H9 (cell line): Measurements from ENCODE around the gene ARL8A. TPM values are rescaled to one million over a fixed set of nuclear protein-coding genes. Genes with fewer than 3 reads are reported as not detected.

Experiments used
- DNase-seq: peaks from one replicate; pipeline ENCODE4 v3.0.0-alpha.2; 2017
- H2AFZ ChIP-seq: one replicate; pipeline ENCODE4 v1.6.1; 2013; ENCODE audit warnings: mild to moderate bottlenecking, low read length, control low read depth, moderate library complexity
- H2AK5ac ChIP-seq: 2 replicates; pipeline ENCODE4 v1.6.1; 2013; ENCODE audit warnings: low read length, control low read depth, mixed read lengths; ENCODE audit not compliant: insufficient read length
- H2BK120ac ChIP-seq: one replicate; pipeline ENCODE4 v1.6.1; 2013; ENCODE audit warnings: low read depth, mild to moderate bottlenecking, low read length, control low read depth, inconsistent platforms; ENCODE audit not compliant: poor library complexity, severe bottlenecking
- H2BK12ac ChIP-seq: 2 replicates; pipeline ENCODE4 v1.6.1; 2013; ENCODE audit warnings: low read length, control low read depth, mixed read lengths, low read depth; ENCODE audit not compliant: insufficient read length
- H2BK15ac ChIP-seq: 2 replicates; pipeline ENCODE4 v1.6.1; 2013; ENCODE audit warnings: low read depth, low read length, control low read depth
- H2BK20ac ChIP-seq: one replicate; pipeline ENCODE4 v1.6.1; 2013; ENCODE audit warnings: low read depth, mild to moderate bottlenecking, low read length, control low read depth, inconsistent platforms; ENCODE audit not compliant: poor library complexity, severe bottlenecking
- H2BK5ac ChIP-seq: 2 replicates; pipeline ENCODE4 v1.6.1; 2013; ENCODE audit warnings: low read length, control low read depth, mixed read lengths; ENCODE audit not compliant: insufficient read length
- H3K14ac ChIP-seq: 2 replicates; pipeline ENCODE4 v1.6.1; 2013; ENCODE audit warnings: low read length, control low read depth; ENCODE audit not compliant: insufficient read depth
- H3K18ac ChIP-seq: 2 replicates; pipeline ENCODE4 v1.6.1; 2013; ENCODE audit warnings: low read depth, mild to moderate bottlenecking, mixed read lengths, low read length, control low read depth; ENCODE audit not compliant: insufficient read length
- H3K23ac ChIP-seq: 2 replicates; pipeline ENCODE4 v1.6.1; 2013; ENCODE audit warnings: low read length, control low read depth, mixed read lengths, low read depth; ENCODE audit not compliant: insufficient read length
- H3K23me2 ChIP-seq: 2 replicates; pipeline ENCODE4 v1.6.1; 2013; ENCODE audit warnings: low read depth, mild to moderate bottlenecking, mixed read lengths, low read length, control low read depth; ENCODE audit not compliant: insufficient read length, poor library complexity, severe bottlenecking
- H3K27ac ChIP-seq: 2 replicates; pipeline ENCODE4 v1.5.1; 2013; ENCODE audit warnings: low read length, control low read depth, mixed read lengths, low read depth; ENCODE audit not compliant: insufficient read length
- H3K27me3 ChIP-seq: 2 replicates; pipeline ENCODE4 v1.6.1; 2013; ENCODE audit warnings: low read length, control low read depth, inconsistent platforms; ENCODE audit not compliant: insufficient read depth
- H3K4ac ChIP-seq: 2 replicates; pipeline ENCODE4 v1.6.1; 2013; ENCODE audit warnings: low read depth, mild to moderate bottlenecking, control low read depth, inconsistent platforms, low read length, moderate library complexity
- H3K4me1 ChIP-seq: 2 replicates; pipeline ENCODE4 v1.6.1; 2013; ENCODE audit warnings: low read length, control low read depth, inconsistent platforms; ENCODE audit not compliant: insufficient read depth
- H3K4me2 ChIP-seq: 2 replicates; pipeline ENCODE4 v1.6.1; 2013; ENCODE audit warnings: low read length, control low read depth, mixed read lengths; ENCODE audit not compliant: insufficient read length, insufficient read depth
- H3K56ac ChIP-seq: 2 replicates; pipeline ENCODE4 v1.6.1; 2013; ENCODE audit warnings: low read depth, mild to moderate bottlenecking, mixed read lengths, low read length, control low read depth; ENCODE audit not compliant: insufficient read length
- H3K79me1 ChIP-seq: 2 replicates; pipeline ENCODE4 v1.6.1; 2013; ENCODE audit warnings: low read depth, mild to moderate bottlenecking, moderate library complexity, low read length, control low read depth, inconsistent platforms; ENCODE audit not compliant: insufficient read depth, poor library complexity, severe bottlenecking
- H3K79me2 ChIP-seq: 2 replicates; pipeline ENCODE4 v1.6.1; 2013; ENCODE audit warnings: low read length, control low read depth, inconsistent platforms; ENCODE audit not compliant: insufficient read depth
- H3K9ac ChIP-seq: 2 replicates; pipeline ENCODE4 v1.6.1; 2013; ENCODE audit warnings: low read length, control low read depth, mixed read lengths; ENCODE audit not compliant: insufficient read length; ENCODE audit errors: extremely low read depth
- H3K9me3 ChIP-seq: one replicate; pipeline ENCODE4 v1.6.1; 2013; ENCODE audit warnings: low read depth, low read length, inconsistent platforms; ENCODE audit not compliant: control insufficient read depth
- H3T11ph ChIP-seq: one replicate; pipeline ENCODE4 v1.6.1; 2013; ENCODE audit warnings: mild to moderate bottlenecking, low read length, control low read depth, inconsistent platforms
- H4K20me1 ChIP-seq: one replicate; pipeline ENCODE4 v1.6.1; 2013; ENCODE audit not compliant: control insufficient read depth, insufficient read length, insufficient read depth
- H4K5ac ChIP-seq: 2 replicates; pipeline ENCODE4 v1.6.1; 2013; ENCODE audit warnings: low read depth, mild to moderate bottlenecking, mixed read lengths, low read length, control low read depth; ENCODE audit not compliant: insufficient read length
- H4K8ac ChIP-seq: replicated peaks from 2 replicates; pipeline ENCODE4 v1.6.1; 2013; ENCODE audit warnings: low read length, control low read depth, mixed read lengths, low read depth; ENCODE audit not compliant: insufficient read length
- H4K91ac ChIP-seq: 2 replicates; pipeline ENCODE4 v1.6.1; 2013; ENCODE audit warnings: low read depth, mild to moderate bottlenecking, moderate library complexity, mixed read lengths, low read length, control low read depth; ENCODE audit not compliant: insufficient read length
- H3K27ac Mint-ChIP-seq, 3 experiments: 2 replicates in 2 of 3; 3 replicates in 1 of 3; pipeline ENCODE4 v1.8.0; 2020 to 2021; ENCODE audit warnings: mixed read lengths in 3 of 3, mild to moderate bottlenecking in 1 of 3, moderate library complexity in 1 of 3
- H3K27me3 Mint-ChIP-seq: 2 replicates; pipeline ENCODE4 v1.8.0; 2021; ENCODE audit warnings: low read depth, mild to moderate bottlenecking, moderate library complexity, mixed read lengths
- H3K36me3 Mint-ChIP-seq, 3 experiments: 2 replicates in 2 of 3; 3 replicates in 1 of 3; pipeline ENCODE4 v1.8.0; 2020 to 2021; ENCODE audit warnings: low read depth in 3 of 3, mixed read lengths in 3 of 3; ENCODE audit not compliant: insufficient read depth in 1 of 3
- H3K4me1 Mint-ChIP-seq, 2 experiments: 2 replicates each; pipeline ENCODE4 v1.8.0; 2020; ENCODE audit warnings: mixed read lengths in 2 of 2
- H3K4me3 Mint-ChIP-seq, 2 experiments: 2 replicates in 1 of 2; 3 replicates in 1 of 2; pipeline ENCODE4 v1.8.0; 2020 to 2021; ENCODE audit warnings: mild to moderate bottlenecking in 2 of 2, mixed read lengths in 2 of 2, moderate library complexity in 1 of 2
- H3K9me3 Mint-ChIP-seq, 2 experiments: 2 replicates in 1 of 2; 3 replicates in 1 of 2; pipeline ENCODE4 v1.8.0; 2020; ENCODE audit warnings: mild to moderate bottlenecking in 2 of 2, mixed read lengths in 2 of 2, moderate library complexity in 1 of 2
- CTCF ChIP-seq: fragments of 200-600 bp; sonication (generic); conservative IDR thresholded peaks from 3 replicates; pipeline ENCODE4 v1.8.0; 2021; ENCODE audit warnings: antibody characterized with exemption, mild to moderate bottlenecking
- WGBS: extraction: QIAGEN DNeasy Blood & Tissue Kit; methylation state at CpG from one replicate; pipeline ENCODE4 v1.1.7; 2013; ENCODE audit warnings: missing lambda C conversion rate, low lambda C conversion rate, mixed read lengths; ENCODE audit not compliant: insufficient read length; ENCODE audit errors: extremely low coverage; 5-methylcytosine and 5-hydroxymethylcytosine counted together
- total RNA-seq: library from RNA; stranded (reverse); gene quantifications from 2 replicates; pipeline ENCODE4 v1.2.1, GENCODE V29; 2021

ARL8A gene
- total RNA-seq, 1 experiment from 2014 or later = 67.2 TPM

GRCh38 chr1:202085682-202086373 is 58.7 kb downstream of the ARL8A start:
- H4K5ac ChIP-seq = peak overlapping the region; percentile 18
- H3K23ac ChIP-seq = no peak overlapping the region
- H2BK5ac ChIP-seq = no peak overlapping the region
- no peaks in the 10 kb centered on the region for H3K23me2 ChIP-seq
- H3K14ac ChIP-seq = peak overlapping the region; percentile 36; the same call in 1 of the 2 replicates
- H2BK120ac ChIP-seq = no peak overlapping the region
- peak overlapping the region; percentile 60 to 93 (median 76); a peak in 6 of 7 replicates for H3K27ac Mint-ChIP-seq
- no peak overlapping the region for H3T11ph ChIP-seq
- no peaks in the 10 kb centered on the region for H3K79me2 ChIP-seq
- no peak overlapping the region for H2BK15ac ChIP-seq
- H3K36me3 Mint-ChIP-seq = no peaks in the 10 kb centered on the region
- no peak overlapping the region for H4K8ac ChIP-seq
- peak overlapping the region; percentile 33 for H3K18ac ChIP-seq
- H3K9ac ChIP-seq = no peak overlapping the region
- H3K4me1 Mint-ChIP-seq = peaks cover 45 to 57% of the 10 kb centered on the region in 2 experiments
- H3K9me3 ChIP-seq = no peaks in the 10 kb centered on the region
- no peak overlapping the region for H2BK12ac ChIP-seq
- WGBS = no CpG with 5 or more reads among the region's 7 CpGs
- H3K79me1 ChIP-seq = no peaks in the 10 kb centered on the region
- H2AFZ ChIP-seq = no peak overlapping the region
- no peak overlapping the region for H4K91ac ChIP-seq
- no peak overlapping the region for H2BK20ac ChIP-seq
- H3K27me3 Mint-ChIP-seq = peaks cover 3% of the 10 kb centered on the region
- H3K4me3 Mint-ChIP-seq = peak overlapping the region; percentile 14 to 58
- no peaks in the 10 kb centered on the region; a peak in 1 of 5 replicates for H3K9me3 Mint-ChIP-seq
- peak overlapping the region; percentile 26 for H2AK5ac ChIP-seq
- peak; percentile 73 for DNase-seq
- no peak overlapping the region for H3K4ac ChIP-seq
- H4K20me1 ChIP-seq = no peaks in the 10 kb centered on the region
- no peak for TF ChIP-seq CTCF
- H3K27me3 ChIP-seq = no peaks in the 10 kb centered on the region
- no peak overlapping the region for H3K56ac ChIP-seq
- peak overlapping the region; percentile 32 for H3K4me2 ChIP-seq
- H3K4me1 ChIP-seq = peaks cover 13% of the 10 kb centered on the region; the same call in 1 of the 2 replicates
- peak overlapping the region; percentile 85 for H3K27ac ChIP-seq
